ENCODE data around the gene GLS2. TPM values are rescaled to one million over a fixed set of nuclear protein-coding genes. Genes with fewer than 3 reads are reported as not detected.

The GLS2 gene
- polyA plus RNA-seq, 1 donor (not counting 4 experiments of a cell fraction or from before 2014, with no cell fraction given) = 0.87 TPM

DNA sequence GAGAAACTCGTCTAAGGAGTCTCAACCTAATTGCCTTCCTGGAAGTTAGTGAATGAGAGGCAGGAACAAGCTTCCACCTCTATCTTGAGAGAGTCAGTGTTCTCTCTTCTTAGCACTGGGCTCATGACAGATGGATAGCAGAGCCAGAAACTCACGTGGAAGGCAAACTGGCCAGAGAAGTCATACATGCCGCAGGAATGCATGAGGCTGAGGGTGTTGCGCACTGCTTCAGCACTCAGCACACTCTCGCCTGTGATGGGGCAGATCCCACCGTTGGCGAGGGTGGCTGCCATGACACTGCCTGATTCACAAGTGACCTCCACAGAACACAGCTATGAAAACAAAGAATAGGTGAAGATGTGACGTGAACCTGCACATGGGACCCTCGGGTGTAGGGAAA lies 13.6 kb downstream of the GLS2 start:
- TF ChIP-seq EZH2 (IDR thresholded peaks at IDR 0.05; ENCODE audit: low read length) = no peak
- TF ChIP-seq, protein P1, sequence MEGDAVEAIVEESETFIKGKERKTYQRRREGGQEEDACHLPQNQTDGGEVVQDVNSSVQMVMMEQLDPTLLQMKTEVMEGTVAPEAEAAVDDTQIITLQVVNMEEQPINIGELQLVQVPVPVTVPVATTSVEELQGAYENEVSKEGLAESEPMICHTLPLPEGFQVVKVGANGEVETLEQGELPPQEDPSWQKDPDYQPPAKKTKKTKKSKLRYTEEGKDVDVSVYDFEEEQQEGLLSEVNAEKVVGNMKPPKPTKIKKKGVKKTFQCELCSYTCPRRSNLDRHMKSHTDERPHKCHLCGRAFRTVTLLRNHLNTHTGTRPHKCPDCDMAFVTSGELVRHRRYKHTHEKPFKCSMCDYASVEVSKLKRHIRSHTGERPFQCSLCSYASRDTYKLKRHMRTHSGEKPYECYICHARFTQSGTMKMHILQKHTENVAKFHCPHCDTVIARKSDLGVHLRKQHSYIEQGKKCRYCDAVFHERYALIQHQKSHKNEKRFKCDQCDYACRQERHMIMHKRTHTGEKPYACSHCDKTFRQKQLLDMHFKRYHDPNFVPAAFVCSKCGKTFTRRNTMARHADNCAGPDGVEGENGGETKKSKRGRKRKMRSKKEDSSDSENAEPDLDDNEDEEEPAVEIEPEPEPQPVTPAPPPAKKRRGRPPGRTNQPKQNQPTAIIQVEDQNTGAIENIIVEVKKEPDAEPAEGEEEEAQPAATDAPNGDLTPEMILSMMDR (optimal IDR thresholded peaks at IDR 0.05 in 1 of 3, IDR thresholded peaks at IDR 0.05 in 1 of 3, conservative IDR thresholded peaks at IDR 0.05 in 1 of 3; ENCODE audit: extremely low read depth in 1 of 3, insufficient read depth in 2 of 3, low read length in 3 of 3) = no peak
- H3K79me2 ChIP-seq (ENCODE audit: control insufficient read depth, insufficient read depth, low read length) = peaks cover 6% of the 10 kb centered on the region
- no peak for FAIRE-seq
- H2AFZ ChIP-seq (ENCODE audit: control insufficient read depth, low read length) = no peak overlapping the region
- H3K27me3 ChIP-seq (ENCODE audit: control insufficient read depth, extremely low read depth, insufficient read depth, low read length) = no peaks in the 10 kb centered on the region
- H3K9me1 ChIP-seq (ENCODE audit: control insufficient read depth, extremely low read depth, insufficient read depth, low read length) = no peaks in the 10 kb centered on the region
- H3K9me3 ChIP-seq (ENCODE audit: control insufficient read depth, low read depth, low read length) = no peaks in the 10 kb centered on the region
- peaks cover 5% of the 10 kb centered on the region for H3K4me1 ChIP-seq (ENCODE audit: control insufficient read depth, extremely low read depth, insufficient read depth, low read length)
- DNase-seq (ENCODE audit: low read depth, low spot score) = no peak
- H3K27ac ChIP-seq (ENCODE audit: control insufficient read depth, insufficient read depth, low read length) = no peak overlapping the region
- no peak overlapping the region for H3K4me3 ChIP-seq (ENCODE audit: control insufficient read depth in 2 of 3, extremely low read depth in 1 of 3, insufficient read depth in 2 of 3, low read depth in 1 of 3, low read length in 3 of 3)
- no peak overlapping the region for H3K9ac ChIP-seq (ENCODE audit: control insufficient read depth, extremely low read depth, insufficient read depth, low read length)
- H3K36me3 ChIP-seq (ENCODE audit: control insufficient read depth in 2 of 2, extremely low read depth in 1 of 2, insufficient read depth in 2 of 2, low read length in 2 of 2) = peaks cover 0 to 12% of the 10 kb centered on the region in 2 experiments
- no peaks in the 10 kb centered on the region for H4K20me1 ChIP-seq (ENCODE audit: control insufficient read depth, extremely low read depth, insufficient read depth, low read length)
- dilution Hi-C loops (cut with MboI; ENCODE audit: extremely low pct_ligation_motif_present, low sequenced_read_pairs) = no loop called here
- no peak overlapping the region for H3K4me2 ChIP-seq (ENCODE audit: control insufficient read depth, extremely low read depth, insufficient read depth, low read depth, low read length)

GRCh38 chr12:56469007-56469930 lies 18.7 kb downstream of the GLS2 start:
- Histone ChIP-seq H3K4me1 (ENCODE audit: control insufficient read depth, extremely low read depth, insufficient read depth, low read length) (peaks cover 9% of the 10 kb centered on the region), H3K4me2 (ENCODE audit: control insufficient read depth, extremely low read depth, insufficient read depth, low read depth, low read length) (peak overlapping the region; percentile 82), H3K36me3 (ENCODE audit: control insufficient read depth in 2 of 2, extremely low read depth in 1 of 2, insufficient read depth in 2 of 2, low read length in 2 of 2) (peaks cover 0 to 12% of the 10 kb centered on the region in 2 experiments), H3K4me3 (ENCODE audit: control insufficient read depth in 2 of 3, extremely low read depth in 1 of 3, insufficient read depth in 2 of 3, low read depth in 1 of 3, low read length in 3 of 3) (peak overlapping the region; percentile 82 to 98 (median 97)), H3K9ac (ENCODE audit: control insufficient read depth, extremely low read depth, insufficient read depth, low read length) (peak overlapping the region; percentile 98), H3K27ac (ENCODE audit: control insufficient read depth, insufficient read depth, low read length) (peak overlapping the region; percentile 97), H3K9me3 (ENCODE audit: control insufficient read depth, low read depth, low read length) (no peaks in the 10 kb centered on the region), H3K79me2 (ENCODE audit: control insufficient read depth, insufficient read depth, low read length) (peaks cover 16% of the 10 kb centered on the region), H3K9me1 (ENCODE audit: control insufficient read depth, extremely low read depth, insufficient read depth, low read length) (no peaks in the 10 kb centered on the region), H4K20me1 (ENCODE audit: control insufficient read depth, extremely low read depth, insufficient read depth, low read length) (no peaks in the 10 kb centered on the region), H2AFZ (ENCODE audit: control insufficient read depth, low read length) (peak overlapping the region; percentile 89), H3K27me3 (ENCODE audit: control insufficient read depth, extremely low read depth, insufficient read depth, low read length) (no peaks in the 10 kb centered on the region)
- no peak for DNase-seq (ENCODE audit: low read depth, low spot score)
- FAIRE-seq = no peak
- TF ChIP-seq EZH2 (IDR thresholded peaks at IDR 0.05; ENCODE audit: low read length) = no peak
- TF ChIP-seq, protein P1 (optimal IDR thresholded peaks at IDR 0.05 in 1 of 3, IDR thresholded peaks at IDR 0.05 in 1 of 3, conservative IDR thresholded peaks at IDR 0.05 in 1 of 3; ENCODE audit: extremely low read depth in 1 of 3, insufficient read depth in 2 of 3, low read length in 3 of 3) = no peak
- dilution Hi-C loops (cut with MboI; ENCODE audit: extremely low pct_ligation_motif_present, low sequenced_read_pairs) = no loop called here

Data from keratinocyte (primary cell).